ENCODE measurements around the gene SYCP2.

DNA sequence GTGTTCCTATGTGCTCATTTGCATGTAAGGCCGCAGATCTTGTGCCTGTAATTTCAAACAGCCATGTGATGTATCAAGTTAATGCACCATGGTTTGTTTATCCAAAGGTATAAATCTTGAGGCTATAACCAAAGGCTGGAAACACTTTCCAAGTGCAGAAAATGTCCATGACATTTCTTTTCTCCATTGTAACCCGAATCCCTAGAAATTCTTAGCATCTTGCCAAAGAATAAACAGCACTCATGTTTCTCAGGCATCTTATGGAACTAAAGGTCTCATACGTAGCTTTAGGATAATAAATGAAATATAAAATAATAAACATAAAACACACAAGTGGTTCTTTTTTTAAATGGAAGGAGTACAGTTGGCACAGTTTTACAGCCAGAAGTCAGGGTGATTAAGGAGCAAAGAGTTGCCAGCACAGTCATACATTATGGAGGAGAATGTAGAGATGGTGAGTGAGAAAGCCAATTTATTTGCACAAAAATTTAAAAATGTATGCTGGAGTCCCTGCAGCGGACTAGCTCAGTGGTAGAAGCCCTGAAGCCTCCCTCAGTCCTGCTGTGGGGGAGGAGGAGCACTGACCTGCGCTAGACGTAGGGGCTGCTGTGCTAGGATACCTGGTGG is 42.8 kb upstream of the SYCP2 start:
- TF ChIP-seq CTCF (IDR thresholded peaks at IDR 0.05) (no peak), EZH2phosphoT487 (IDR thresholded peaks at IDR 0.05; ENCODE audit: borderline replicate concordance, low read depth) (no peak), POLR2AphosphoS5 (IDR thresholded peaks at IDR 0.05; ENCODE audit: low read depth, low read length) (no peak), SIN3A (IDR thresholded peaks at IDR 0.05; ENCODE audit: borderline replicate concordance, low read depth, low read length) (no peak), TEAD4 (IDR thresholded peaks at IDR 0.05; ENCODE audit: borderline replicate concordance, insufficient read depth) (no peak)
- TF ChIP-seq, protein P1, sequence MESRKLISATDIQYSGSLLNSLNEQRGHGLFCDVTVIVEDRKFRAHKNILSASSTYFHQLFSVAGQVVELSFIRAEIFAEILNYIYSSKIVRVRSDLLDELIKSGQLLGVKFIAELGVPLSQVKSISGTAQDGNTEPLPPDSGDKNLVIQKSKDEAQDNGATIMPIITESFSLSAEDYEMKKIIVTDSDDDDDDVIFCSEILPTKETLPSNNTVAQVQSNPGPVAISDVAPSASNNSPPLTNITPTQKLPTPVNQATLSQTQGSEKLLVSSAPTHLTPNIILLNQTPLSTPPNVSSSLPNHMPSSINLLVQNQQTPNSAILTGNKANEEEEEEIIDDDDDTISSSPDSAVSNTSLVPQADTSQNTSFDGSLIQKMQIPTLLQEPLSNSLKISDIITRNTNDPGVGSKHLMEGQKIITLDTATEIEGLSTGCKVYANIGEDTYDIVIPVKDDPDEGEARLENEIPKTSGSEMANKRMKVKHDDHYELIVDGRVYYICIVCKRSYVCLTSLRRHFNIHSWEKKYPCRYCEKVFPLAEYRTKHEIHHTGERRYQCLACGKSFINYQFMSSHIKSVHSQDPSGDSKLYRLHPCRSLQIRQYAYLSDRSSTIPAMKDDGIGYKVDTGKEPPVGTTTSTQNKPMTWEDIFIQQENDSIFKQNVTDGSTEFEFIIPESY (IDR thresholded peaks at IDR 0.05; ENCODE audit: borderline replicate concordance, low read depth) = no peak
